Prostate gland (tissue), 2 donors: ENCODE measurements around the gene PPL. TPM values are rescaled to one million over a fixed set of nuclear protein-coding genes. Genes with fewer than 3 reads are reported as not detected.
A peak's percentile ranks its signal among the peaks of the same experiment; 100 is the strongest.

Experiments used
- DNase-seq: peaks from one replicate; pipeline ENCODE4 v3.0.0-alpha.2; 2019; ENCODE audit warnings: low spot score
- H3K27ac ChIP-seq, 2 donors: fragments of 200-600 bp; sonication (generic); 2 replicates each; pipeline ENCODE4 v1.5.1; 2017 to 2019
- H3K27me3 ChIP-seq: fragments of 200-600 bp; sonication (generic); replicated peaks from 2 replicates; pipeline ENCODE4 v1.5.1; 2019; ENCODE audit not compliant: insufficient read depth
- H3K36me3 ChIP-seq, 2 donors: fragments of 200-600 bp; sonication (generic); 1 replicate in 1 of 2; 2 replicates in 1 of 2; pipeline versions ENCODE4 v1.5.1 to v1.8.1; 2017 to 2019
- H3K4me1 ChIP-seq: fragments of 200-600 bp; sonication (generic); replicated peaks from 2 replicates; pipeline ENCODE4 v1.5.1; 2019
- H3K4me3 ChIP-seq, 2 donors: fragments of 200-600 bp; sonication (generic); 2 replicates each; pipeline ENCODE4 v1.5.1; 2017 to 2019
- H3K9me3 ChIP-seq: fragments of 200-600 bp; sonication (generic); 2 replicates; pipeline ENCODE4 v1.5.1; 2017
- POLR2A ChIP-seq: fragments of 450-650 bp; IDR thresholded peaks from one replicate; pipeline ENCODE4 v1.6.1; 2016; ENCODE audit warnings: antibody characterized with exemption, mild to moderate bottlenecking
- POLR2AphosphoS5 ChIP-seq: sonication (generic); formaldehyde crosslinking; IDR thresholded peaks from one replicate; pipeline ENCODE4 v1.6.1; 2017; ENCODE audit warnings: antibody characterized with exemption
- WGBS: methylation state at CpG from one replicate; pipeline ENCODE4 v1.1.5; 2018; 5-methylcytosine and 5-hydroxymethylcytosine counted together
- intact Hi-C: fragments of 100-400 bp; cut with DNase I; formaldehyde crosslinking; loops from one replicate; pipeline ENCODE4 v1.14.2; 2022
- total RNA-seq, 2 donors: library from RNA; depleted of rRNA; stranded (reverse); fragments of >200 nt; gene quantifications; one replicate each; pipeline ENCODE4 v1.1.0, GENCODE V29; 2016
- TF ChIP-seq, protein P1 (sequence below), 4 experiments: fragments of 200-600 bp in 2 of 4; fragments of 450-650 bp in 2 of 4; sonication (generic) in 2 of 4; IDR thresholded peaks; 1 replicate in 3 of 4; 2 replicates in 1 of 4; pipeline ENCODE4 v1.5.1; 2016 to 2019; ENCODE audit warnings: antibody characterized with exemption in 4 of 4, mild to moderate bottlenecking in 2 of 4, moderate library complexity in 2 of 4

The PPL gene
- total RNA-seq, 2 donors from 2014 or later = 39.4 to 64.3 TPM

DNA sequence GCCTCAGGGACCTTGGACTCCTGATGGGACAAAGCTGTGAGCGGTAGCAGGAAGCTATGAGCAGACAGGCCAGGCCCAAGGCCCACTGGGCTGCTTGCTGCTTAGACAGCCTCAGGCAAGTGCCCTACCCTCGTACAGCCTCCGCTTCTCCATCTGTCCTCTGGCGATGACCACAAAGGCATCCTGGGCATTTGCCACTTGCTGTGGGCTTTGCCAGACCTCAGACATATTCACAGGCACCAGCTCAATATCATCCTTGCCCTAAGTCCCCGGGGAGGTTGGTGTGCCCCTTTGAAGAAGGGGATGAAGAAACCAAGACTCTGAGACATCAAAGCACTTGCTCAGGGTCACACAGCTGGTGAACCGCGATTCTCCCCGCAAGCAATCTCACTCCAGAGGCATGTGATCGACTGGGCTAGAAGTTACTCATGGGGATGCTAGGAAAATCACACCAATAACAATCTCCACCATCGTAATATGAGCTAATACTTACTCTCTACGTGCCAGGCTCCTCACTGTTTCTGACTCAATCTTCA, 21.7 kb downstream of the PPL start:
- H3K27ac ChIP-seq = no peak overlapping the region
- H3K4me1 ChIP-seq = no peaks in the 10 kb centered on the region
- no peaks in the 10 kb centered on the region for H3K27me3 ChIP-seq
- intact Hi-C loops = no loop called here
- WGBS = 84% methylated on average over 11 of the region's 11 CpGs
- no peaks in the 10 kb centered on the region for H3K9me3 ChIP-seq
- TF ChIP-seq, protein P1, sequence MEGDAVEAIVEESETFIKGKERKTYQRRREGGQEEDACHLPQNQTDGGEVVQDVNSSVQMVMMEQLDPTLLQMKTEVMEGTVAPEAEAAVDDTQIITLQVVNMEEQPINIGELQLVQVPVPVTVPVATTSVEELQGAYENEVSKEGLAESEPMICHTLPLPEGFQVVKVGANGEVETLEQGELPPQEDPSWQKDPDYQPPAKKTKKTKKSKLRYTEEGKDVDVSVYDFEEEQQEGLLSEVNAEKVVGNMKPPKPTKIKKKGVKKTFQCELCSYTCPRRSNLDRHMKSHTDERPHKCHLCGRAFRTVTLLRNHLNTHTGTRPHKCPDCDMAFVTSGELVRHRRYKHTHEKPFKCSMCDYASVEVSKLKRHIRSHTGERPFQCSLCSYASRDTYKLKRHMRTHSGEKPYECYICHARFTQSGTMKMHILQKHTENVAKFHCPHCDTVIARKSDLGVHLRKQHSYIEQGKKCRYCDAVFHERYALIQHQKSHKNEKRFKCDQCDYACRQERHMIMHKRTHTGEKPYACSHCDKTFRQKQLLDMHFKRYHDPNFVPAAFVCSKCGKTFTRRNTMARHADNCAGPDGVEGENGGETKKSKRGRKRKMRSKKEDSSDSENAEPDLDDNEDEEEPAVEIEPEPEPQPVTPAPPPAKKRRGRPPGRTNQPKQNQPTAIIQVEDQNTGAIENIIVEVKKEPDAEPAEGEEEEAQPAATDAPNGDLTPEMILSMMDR (IDR thresholded peaks at IDR 0.05) = no peak
- TF ChIP-seq POLR2AphosphoS5 = no peak
- TF ChIP-seq POLR2A = no peak
- DNase-seq = no peak
- H3K36me3 ChIP-seq = no peaks in the 10 kb centered on the region
- no peak overlapping the region for H3K4me3 ChIP-seq

DNA sequence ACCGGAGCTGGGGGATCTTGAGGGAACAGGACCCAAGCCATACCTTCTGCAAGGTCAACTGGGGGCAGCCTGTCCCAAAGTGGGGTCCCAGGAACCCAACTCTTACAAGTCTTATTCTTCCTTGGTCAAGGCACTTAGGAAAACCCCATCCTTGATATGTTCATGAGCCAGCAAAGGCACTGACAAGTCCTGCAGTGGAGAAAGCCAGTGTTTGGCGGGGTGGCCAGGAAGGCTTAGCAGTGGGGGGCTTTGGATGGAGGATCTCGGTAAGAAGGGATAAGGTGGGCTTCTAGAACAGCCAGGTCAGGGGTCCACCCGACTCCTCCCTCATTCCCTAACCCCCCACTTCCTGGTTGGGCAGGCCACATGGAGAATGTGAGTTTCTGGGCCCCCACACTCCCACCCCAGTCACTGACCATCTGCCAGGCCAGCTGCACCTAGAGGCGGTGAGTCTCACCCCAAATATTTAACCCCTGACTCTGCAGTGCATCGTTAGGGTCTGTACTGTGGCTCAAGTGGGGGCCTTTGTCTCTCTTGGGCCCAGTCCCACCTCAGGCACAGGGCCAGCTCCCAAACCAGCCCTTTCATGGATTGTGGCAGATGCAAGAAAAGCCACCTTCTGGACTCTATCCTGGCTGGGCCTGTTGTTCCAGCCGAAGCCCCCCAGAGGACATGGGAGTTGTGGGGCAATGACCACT, 22.3 kb downstream of the PPL start:
- Histone ChIP-seq H3K36me3 (no peaks in the 10 kb centered on the region), H3K4me3 (no peak overlapping the region), H3K4me1 (no peaks in the 10 kb centered on the region), H3K27ac (no peak overlapping the region), H3K27me3 (no peaks in the 10 kb centered on the region), H3K9me3 (no peaks in the 10 kb centered on the region)
- DNase-seq = no peak
- TF ChIP-seq, protein P1 (IDR thresholded peaks at IDR 0.05) = no peak
- TF ChIP-seq POLR2A = no peak
- TF ChIP-seq POLR2AphosphoS5 = no peak
- 90% methylated on average over 7 of the region's 7 CpGs for WGBS
- intact Hi-C loops = no loop called here

DNA sequence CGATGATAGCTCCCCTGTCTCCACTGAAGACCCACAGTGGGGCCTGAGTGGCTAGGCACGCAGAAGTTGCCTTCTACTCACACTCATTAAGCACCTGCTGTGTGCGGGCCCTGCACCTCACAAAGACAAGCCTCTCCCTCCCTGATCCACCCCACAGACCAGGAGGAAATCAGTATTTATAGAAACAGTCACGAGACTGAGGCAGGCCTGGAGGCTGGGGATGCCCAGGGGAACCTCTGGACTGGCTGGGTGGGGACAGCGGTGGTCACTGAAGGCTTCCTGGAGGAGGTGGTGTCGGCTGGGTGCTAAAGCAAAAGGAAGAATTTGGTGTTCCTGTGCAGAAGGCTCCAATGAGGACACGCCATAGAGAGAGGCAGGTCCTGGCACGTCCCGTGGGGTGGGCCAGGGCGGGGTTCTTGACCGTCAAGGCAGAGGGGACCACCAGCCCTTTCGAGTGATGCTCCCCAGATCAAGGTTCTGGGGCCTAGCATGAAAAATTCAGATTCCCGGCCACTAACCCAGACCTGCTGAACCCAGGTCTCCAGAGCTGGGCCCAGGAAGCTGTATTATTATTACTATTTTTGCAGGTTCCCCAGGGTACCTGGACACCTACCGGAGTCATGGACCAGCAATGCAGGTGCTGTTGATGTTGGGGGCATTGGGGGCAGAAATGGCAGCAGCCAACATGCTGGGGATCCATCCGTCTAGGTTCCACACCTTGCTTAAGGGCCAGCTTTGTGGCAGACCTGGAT, 23.0 kb downstream of the PPL start:
- WGBS = 92% methylated on average over 15 of the region's 15 CpGs

DNA sequence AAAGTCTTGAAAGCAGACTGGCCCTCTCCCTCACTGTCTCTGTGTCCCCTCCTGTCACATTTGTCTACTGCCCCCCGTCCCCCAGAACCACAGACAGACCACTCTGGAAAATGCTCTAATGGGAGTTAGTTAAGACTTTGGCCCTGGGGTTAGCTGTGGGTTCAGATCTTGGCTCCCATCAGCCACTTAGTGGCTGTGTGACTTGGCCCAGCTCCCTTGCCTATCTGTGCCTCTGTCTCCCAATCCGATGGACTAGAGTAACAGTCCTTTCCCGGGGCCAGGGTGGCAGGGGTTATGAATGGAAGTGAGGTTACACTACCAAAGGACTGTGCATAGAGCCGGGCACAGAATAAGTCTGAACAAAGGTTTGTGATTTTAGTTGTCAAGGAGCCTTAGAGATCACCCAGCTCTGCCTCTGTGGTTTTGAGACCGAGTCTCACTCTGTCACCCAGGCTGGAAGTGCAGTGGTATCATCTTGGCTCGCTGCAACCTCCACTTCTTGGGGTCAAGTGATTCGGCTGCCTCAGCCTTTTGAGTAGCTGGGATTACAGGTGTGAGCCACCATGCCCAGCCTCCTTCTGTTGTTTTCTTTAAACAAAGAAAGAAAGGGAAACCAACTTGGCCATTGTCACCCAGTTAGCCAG, 23.7 kb downstream of the PPL start:
- H3K36me3 ChIP-seq = no peaks in the 10 kb centered on the region
- peak overlapping the region; percentile 45 to 60 for H3K27ac ChIP-seq
- no peaks in the 10 kb centered on the region for H3K4me1 ChIP-seq
- 80% methylated on average over 7 of the region's 7 CpGs for WGBS
- TF ChIP-seq, protein P1 (IDR thresholded peaks at IDR 0.05) = no peak
- no peak for TF ChIP-seq POLR2A
- TF ChIP-seq POLR2AphosphoS5 = no peak
- H3K9me3 ChIP-seq = no peaks in the 10 kb centered on the region
- intact Hi-C loops = no loop called here
- no peak overlapping the region for H3K4me3 ChIP-seq
- no peaks in the 10 kb centered on the region for H3K27me3 ChIP-seq
- no peak for DNase-seq

More for the DNA sequence above, 23.0 kb downstream of the PPL start:
- intact Hi-C loops = no loop called here
- no peaks in the 10 kb centered on the region for H3K9me3 ChIP-seq
- no peak for TF ChIP-seq POLR2A
- no peak for TF ChIP-seq POLR2AphosphoS5
- TF ChIP-seq, protein P1 (IDR thresholded peaks at IDR 0.05) = no peak
- H3K4me1 ChIP-seq = no peaks in the 10 kb centered on the region
- DNase-seq = no peak
- no peaks in the 10 kb centered on the region for H3K36me3 ChIP-seq
- no peak overlapping the region for H3K4me3 ChIP-seq
- no peak overlapping the region for H3K27ac ChIP-seq
- H3K27me3 ChIP-seq = no peaks in the 10 kb centered on the region
